PFSK-1 (cell line): ENCODE measurements around the gene RGS19.

Experiments
- POLR2AphosphoS5 ChIP-seq: IDR thresholded peaks from 2 replicates; pipeline ENCODE4 v1.6.1; 2012; ENCODE audit warnings: low read depth, mild to moderate bottlenecking, control low read depth, low read length, moderate library complexity
- REST ChIP-seq, 2 experiments: IDR thresholded peaks; 2 replicates each; pipeline versions ENCODE4 v1.6.1 to v1.8.0; 2011 to 2012; ENCODE audit warnings: low read depth in 2 of 2, low read length in 2 of 2, control low read depth in 1 of 2, inconsistent platforms in 1 of 2, mild to moderate bottlenecking in 1 of 2, moderate library complexity in 1 of 2; ENCODE audit not compliant: insufficient read depth in 1 of 2
- TAF1 ChIP-seq: IDR thresholded peaks from 2 replicates; pipeline ENCODE4 v1.6.1; 2012; ENCODE audit warnings: low read length, control low read depth, borderline replicate concordance; ENCODE audit not compliant: insufficient read depth

GRCh38 chr20:64024141-64024990 is 55.0 kb downstream of the RGS19 start:
- TF ChIP-seq REST (IDR thresholded peaks at IDR 0.05; ENCODE audit: insufficient read depth in 1 of 2, low read depth in 2 of 2, low read length in 2 of 2) (no peak), TAF1 (no peak), POLR2AphosphoS5 (no peak)
